HG03025 (cell line): ENCODE results near the gene CCDC192.

Experiments used
- ATAC-seq: cut with Tn5 transposase; IDR thresholded peaks from one replicate; pipeline ENCODE4 v1.9.1; 2021; ENCODE audit warnings: mild to moderate bottlenecking, moderate library complexity; ENCODE audit not compliant: unreplicated experiment, low FRiP score

The CCDC192 gene

GRCh38 chr5:127970081-127970480, 266.9 kb downstream of the CCDC192 start:
- ATAC-seq = no peak

- ATAC-seq = no peak
These were observed 267.7 kb downstream of the CCDC192 start for GRCh38 chr5:127970854-127971425.

GRCh38 chr5:127975961-127976360, 272.8 kb downstream of the CCDC192 start:
- no peak for ATAC-seq

GRCh38 chr5:127976525-127976924, 273.3 kb downstream of the CCDC192 start:
- no peak for ATAC-seq

GRCh38 chr5:127976991-127977717, 274.0 kb downstream of the CCDC192 start:
- ATAC-seq = no peak

GRCh38 chr5:127978738-127979300, 275.6 kb downstream of the CCDC192 start:
- no peak for ATAC-seq

- ATAC-seq = no peak
These were observed 276.3 kb downstream of the CCDC192 start for GRCh38 chr5:127979475-127979874.

- ATAC-seq = no peak
These were observed 277.7 kb downstream of the CCDC192 start for GRCh38 chr5:127980843-127981242.

GRCh38 chr5:127981498-127981897, 278.3 kb downstream of the CCDC192 start:
- ATAC-seq = no peak

GRCh38 chr5:127985811-127986325, 282.7 kb downstream of the CCDC192 start:
- no peak for ATAC-seq

- no peak for ATAC-seq
These were observed 284.4 kb downstream of the CCDC192 start for GRCh38 chr5:127987354-127988145.

GRCh38 chr5:127988146-127988760, 285.1 kb downstream of the CCDC192 start:
- no peak for ATAC-seq
